SK-N-SH treated with all-trans-retinoic acid at 6 μM for 48 hours (cell line): ENCODE data around the gene ATL2.
A peak's percentile ranks its signal among the peaks of the same experiment; 100 is the strongest.

Source experiments
- ATAC-seq: fragments of 200-7000 bp; cut with Tn5 transposase; 3 replicates; pipeline ENCODE4 v1.9.1; 2020; ENCODE audit warnings: mild to moderate bottlenecking, moderate library complexity
- ARNTL ChIP-seq: fragments of 450-650 bp; formaldehyde crosslinking; IDR thresholded peaks from 2 replicates; pipeline ENCODE4 v1.5.0; 2020; ENCODE audit warnings: low read depth, mild to moderate bottlenecking, moderate library complexity, borderline replicate concordance
- BACH2 ChIP-seq: fragments of 250-450 bp; sonication (Bioruptor Pico); IDR thresholded peaks from 2 replicates; pipeline ENCODE4 v1.9.0; 2021; ENCODE audit warnings: mild to moderate bottlenecking, borderline replicate concordance
- CSDC2 ChIP-seq: fragments of 250-450 bp; sonication (Bioruptor Pico); IDR thresholded peaks from 2 replicates; pipeline ENCODE4 v1.5.0; 2020; ENCODE audit warnings: mild to moderate bottlenecking, moderate library complexity
- GLIS3 ChIP-seq: fragments of 250-450 bp; sonication (Bioruptor Pico); IDR thresholded peaks from 2 replicates; pipeline ENCODE4 v1.5.0; 2020; ENCODE audit warnings: mild to moderate bottlenecking, moderate library complexity
- ISL1 ChIP-seq: fragments of 250-450 bp; sonication (Bioruptor Pico); IDR thresholded peaks from 2 replicates; pipeline ENCODE4 v2.1.2; 2022; ENCODE audit warnings: mild to moderate bottlenecking, moderate library complexity
- OSR1 ChIP-seq: fragments of 250-450 bp; sonication (Bioruptor Pico); IDR thresholded peaks from 2 replicates; pipeline ENCODE4 v1.8.0; 2022; ENCODE audit warnings: moderate library complexity, mild to moderate bottlenecking, inconsistent platforms
- PPARA ChIP-seq: fragments of 250-450 bp; sonication (Bioruptor Pico); IDR thresholded peaks from 2 replicates; pipeline ENCODE4 v1.5.0; 2020; ENCODE audit warnings: mild to moderate bottlenecking, borderline replicate concordance
- RARB ChIP-seq: fragments of 250-450 bp; sonication (Bioruptor Pico); IDR thresholded peaks from 2 replicates; pipeline ENCODE4 v1.8.0; 2021; ENCODE audit warnings: mild to moderate bottlenecking, moderate library complexity
- SNAI2 ChIP-seq: fragments of 250-450 bp; sonication (Bioruptor Pico); IDR thresholded peaks from 2 replicates; pipeline ENCODE4 v1.5.0; 2020; ENCODE audit warnings: mild to moderate bottlenecking, moderate library complexity
- TCF4 ChIP-seq: fragments of 250-450 bp; sonication (Bioruptor Pico); IDR thresholded peaks from 2 replicates; pipeline ENCODE4 v1.8.0; 2021; ENCODE audit warnings: mild to moderate bottlenecking, moderate library complexity, borderline replicate concordance
- TOX ChIP-seq: fragments of 250-450 bp; sonication (Bioruptor Pico); IDR thresholded peaks from 2 replicates; pipeline ENCODE4 v1.8.0; 2021; ENCODE audit warnings: mild to moderate bottlenecking, moderate library complexity, borderline replicate concordance
- ZC3H10 ChIP-seq: fragments of 250-450 bp; sonication (Bioruptor Pico); IDR thresholded peaks from 2 replicates; pipeline ENCODE4 v1.5.1; 2021; ENCODE audit warnings: mild to moderate bottlenecking, moderate library complexity
- ZNF565 ChIP-seq: fragments of 450-650 bp; formaldehyde crosslinking; conservative IDR thresholded peaks from 2 replicates; pipeline ENCODE4 v1.5.0; 2020; ENCODE audit warnings: low read depth, mild to moderate bottlenecking, moderate library complexity
- ZNF70 ChIP-seq: fragments of 450-650 bp; formaldehyde crosslinking; IDR thresholded peaks from 2 replicates; pipeline ENCODE4 v1.5.0; 2020; ENCODE audit warnings: mild to moderate bottlenecking, moderate library complexity
- ZNF8 ChIP-seq: fragments of 450-650 bp; formaldehyde crosslinking; IDR thresholded peaks from 2 replicates; pipeline ENCODE4 v1.5.0; 2020; ENCODE audit warnings: mild to moderate bottlenecking, moderate library complexity
- TF ChIP-seq, protein P1 (sequence below): fragments of 250-450 bp; sonication (Bioruptor Pico); IDR thresholded peaks from 2 replicates; pipeline ENCODE4 v1.5.1; 2021; ENCODE audit warnings: mild to moderate bottlenecking, moderate library complexity
- TF ChIP-seq, protein P2 (sequence below): fragments of 250-450 bp; sonication (Bioruptor Pico); IDR thresholded peaks from 2 replicates; pipeline ENCODE4 v1.5.1; 2020; ENCODE audit warnings: low read depth, mild to moderate bottlenecking, moderate library complexity
- TF ChIP-seq, protein P3 (sequence below): fragments of 250-450 bp; sonication (Bioruptor Pico); IDR thresholded peaks from 2 replicates; pipeline ENCODE4 v1.5.0; 2020; ENCODE audit warnings: mild to moderate bottlenecking, moderate library complexity

Gene ATL2

DNA sequence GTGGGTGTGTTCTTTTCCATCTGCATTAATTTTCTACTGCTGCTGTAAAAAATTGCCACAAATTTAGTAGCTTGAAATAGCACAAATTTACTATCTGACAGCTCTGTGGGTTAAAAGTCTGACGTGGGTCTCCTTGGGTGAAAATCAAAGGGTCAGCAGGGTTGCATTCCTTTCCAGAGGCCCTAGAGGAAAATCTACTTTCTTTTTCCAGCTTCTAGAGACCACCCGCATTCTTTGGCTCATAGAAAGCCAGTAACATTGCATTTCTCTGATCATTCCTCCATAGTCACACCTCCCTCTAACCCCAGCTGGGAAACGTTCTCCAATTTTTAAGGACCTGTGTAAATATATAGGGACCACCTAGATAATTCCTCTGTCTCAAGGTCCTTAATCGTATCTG is 128.8 kb downstream of the ATL2 start:
- TF ChIP-seq OSR1 (CRISPR knock-in tag) (no peak), BACH2 (CRISPR knock-in tag) (no peak), ARNTL (no peak), TOX (no peak), SNAI2 (CRISPR knock-in tag) (no peak), ZNF70 (CRISPR knock-in tag) (no peak), ZNF8 (CRISPR knock-in tag) (no peak), ZNF565 (CRISPR knock-in tag) (no peak), ZC3H10 (CRISPR knock-in tag) (no peak), RARB (CRISPR knock-in tag) (no peak), TCF4 (CRISPR knock-in tag) (no peak), CSDC2 (no peak)
- TF ChIP-seq, protein P1, sequence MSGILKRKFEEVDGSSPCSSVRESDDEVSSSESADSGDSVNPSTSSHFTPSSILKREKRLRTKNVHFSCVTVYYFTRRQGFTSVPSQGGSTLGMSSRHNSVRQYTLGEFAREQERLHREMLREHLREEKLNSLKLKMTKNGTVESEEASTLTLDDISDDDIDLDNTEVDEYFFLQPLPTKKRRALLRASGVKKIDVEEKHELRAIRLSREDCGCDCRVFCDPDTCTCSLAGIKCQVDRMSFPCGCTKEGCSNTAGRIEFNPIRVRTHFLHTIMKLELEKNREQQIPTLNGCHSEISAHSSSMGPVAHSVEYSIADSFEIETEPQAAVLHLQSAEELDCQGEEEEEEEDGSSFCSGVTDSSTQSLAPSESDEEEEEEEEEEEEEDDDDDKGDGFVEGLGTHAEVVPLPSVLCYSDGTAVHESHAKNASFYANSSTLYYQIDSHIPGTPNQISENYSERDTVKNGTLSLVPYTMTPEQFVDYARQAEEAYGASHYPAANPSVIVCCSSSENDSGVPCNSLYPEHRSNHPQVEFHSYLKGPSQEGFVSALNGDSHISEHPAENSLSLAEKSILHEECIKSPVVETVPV (CRISPR knock-in tag), result no peak
- TF ChIP-seq, protein P2, sequence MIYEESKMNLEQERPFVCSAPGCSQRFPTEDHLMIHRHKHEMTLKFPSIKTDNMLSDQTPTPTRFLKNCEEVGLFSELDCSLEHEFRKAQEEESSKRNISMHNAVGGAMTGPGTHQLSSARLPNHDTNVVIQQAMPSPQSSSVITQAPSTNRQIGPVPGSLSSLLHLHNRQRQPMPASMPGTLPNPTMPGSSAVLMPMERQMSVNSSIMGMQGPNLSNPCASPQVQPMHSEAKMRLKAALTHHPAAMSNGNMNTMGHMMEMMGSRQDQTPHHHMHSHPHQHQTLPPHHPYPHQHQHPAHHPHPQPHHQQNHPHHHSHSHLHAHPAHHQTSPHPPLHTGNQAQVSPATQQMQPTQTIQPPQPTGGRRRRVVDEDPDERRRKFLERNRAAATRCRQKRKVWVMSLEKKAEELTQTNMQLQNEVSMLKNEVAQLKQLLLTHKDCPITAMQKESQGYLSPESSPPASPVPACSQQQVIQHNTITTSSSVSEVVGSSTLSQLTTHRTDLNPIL (CRISPR knock-in tag), result no peak
- TF ChIP-seq, protein P3, sequence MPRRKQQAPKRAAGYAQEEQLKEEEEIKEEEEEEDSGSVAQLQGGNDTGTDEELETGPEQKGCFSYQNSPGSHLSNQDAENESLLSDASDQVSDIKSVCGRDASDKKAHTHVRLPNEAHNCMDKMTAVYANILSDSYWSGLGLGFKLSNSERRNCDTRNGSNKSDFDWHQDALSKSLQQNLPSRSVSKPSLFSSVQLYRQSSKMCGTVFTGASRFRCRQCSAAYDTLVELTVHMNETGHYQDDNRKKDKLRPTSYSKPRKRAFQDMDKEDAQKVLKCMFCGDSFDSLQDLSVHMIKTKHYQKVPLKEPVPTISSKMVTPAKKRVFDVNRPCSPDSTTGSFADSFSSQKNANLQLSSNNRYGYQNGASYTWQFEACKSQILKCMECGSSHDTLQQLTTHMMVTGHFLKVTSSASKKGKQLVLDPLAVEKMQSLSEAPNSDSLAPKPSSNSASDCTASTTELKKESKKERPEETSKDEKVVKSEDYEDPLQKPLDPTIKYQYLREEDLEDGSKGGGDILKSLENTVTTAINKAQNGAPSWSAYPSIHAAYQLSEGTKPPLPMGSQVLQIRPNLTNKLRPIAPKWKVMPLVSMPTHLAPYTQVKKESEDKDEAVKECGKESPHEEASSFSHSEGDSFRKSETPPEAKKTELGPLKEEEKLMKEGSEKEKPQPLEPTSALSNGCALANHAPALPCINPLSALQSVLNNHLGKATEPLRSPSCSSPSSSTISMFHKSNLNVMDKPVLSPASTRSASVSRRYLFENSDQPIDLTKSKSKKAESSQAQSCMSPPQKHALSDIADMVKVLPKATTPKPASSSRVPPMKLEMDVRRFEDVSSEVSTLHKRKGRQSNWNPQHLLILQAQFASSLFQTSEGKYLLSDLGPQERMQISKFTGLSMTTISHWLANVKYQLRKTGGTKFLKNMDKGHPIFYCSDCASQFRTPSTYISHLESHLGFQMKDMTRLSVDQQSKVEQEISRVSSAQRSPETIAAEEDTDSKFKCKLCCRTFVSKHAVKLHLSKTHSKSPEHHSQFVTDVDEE (CRISPR knock-in tag), result no peak
- TF ChIP-seq, all 23 proteins: peak for 0
- no peak for ATAC-seq

DNA sequence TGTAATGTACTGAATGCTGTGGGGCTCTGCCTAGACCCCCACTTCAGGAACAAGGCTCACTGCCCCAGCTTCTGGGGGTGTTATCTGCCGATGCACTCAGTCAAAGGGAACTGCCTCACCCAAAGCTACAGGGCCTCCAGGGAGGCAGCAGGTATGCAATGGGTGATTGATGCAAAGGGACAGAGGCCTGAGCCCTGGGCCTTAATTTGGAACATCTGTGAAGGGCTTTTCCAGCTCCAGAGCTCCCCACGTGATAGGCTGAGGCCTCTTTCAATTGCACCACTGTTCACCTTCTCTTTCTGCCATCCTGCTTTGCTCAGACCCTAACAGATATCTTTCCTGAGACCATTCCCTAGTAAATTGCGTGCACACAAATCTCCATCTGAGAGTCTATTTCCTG is 131.0 kb downstream of the ATL2 start:
- no peak for TF ChIP-seq PPARA (CRISPR knock-in tag)
- no peak for TF ChIP-seq TCF4 (CRISPR knock-in tag)
- TF ChIP-seq BACH2 (CRISPR knock-in tag), result no peak
- no peak for TF ChIP-seq ISL1 (CRISPR knock-in tag)
- no peak for TF ChIP-seq SNAI2 (CRISPR knock-in tag)
- no peak for TF ChIP-seq ZNF70 (CRISPR knock-in tag)
- no peak for TF ChIP-seq CSDC2
- TF ChIP-seq RARB (CRISPR knock-in tag), result no peak
- TF ChIP-seq, protein P3 (CRISPR knock-in tag), result no peak
- TF ChIP-seq OSR1 (CRISPR knock-in tag), result no peak
- TF ChIP-seq GLIS3 (CRISPR knock-in tag), result no peak
- TF ChIP-seq, protein P1 (CRISPR knock-in tag), result no peak
- no peak for TF ChIP-seq TOX
- TF ChIP-seq, protein P2 (CRISPR knock-in tag), result no peak
- peak; percentile 61 for ATAC-seq
